ENCODE measurements around the gene KRT73. TPM values are rescaled to one million over a fixed set of nuclear protein-coding genes. Genes with fewer than 3 reads are reported as not detected.

Gene KRT73
- total RNA-seq, 2 donors from 2014 or later, result not detected

DNA sequence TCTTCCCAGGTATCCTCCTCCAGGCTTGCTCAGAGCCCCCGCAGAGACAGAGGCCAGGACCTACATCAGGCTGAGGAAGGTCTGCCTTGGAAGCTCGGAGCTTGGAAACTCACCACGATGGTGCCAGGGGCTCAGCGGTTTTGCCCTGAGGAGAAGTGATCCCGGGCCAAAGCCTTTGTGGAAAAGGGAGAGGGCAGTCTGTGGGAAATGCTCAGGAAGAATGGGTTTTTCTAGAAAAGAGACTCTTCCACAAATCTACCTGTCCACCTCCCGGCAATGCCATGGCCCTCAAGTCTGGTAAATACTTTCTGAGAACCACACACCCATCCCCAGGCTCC is 25.7 kb upstream of the KRT73 start:
- no peak overlapping the region for H3K4me3 Mint-ChIP-seq
- no peak overlapping the region for H3K27ac ChIP-seq (ENCODE audit: low read depth, low read length)
- TF ChIP-seq, protein P1, sequence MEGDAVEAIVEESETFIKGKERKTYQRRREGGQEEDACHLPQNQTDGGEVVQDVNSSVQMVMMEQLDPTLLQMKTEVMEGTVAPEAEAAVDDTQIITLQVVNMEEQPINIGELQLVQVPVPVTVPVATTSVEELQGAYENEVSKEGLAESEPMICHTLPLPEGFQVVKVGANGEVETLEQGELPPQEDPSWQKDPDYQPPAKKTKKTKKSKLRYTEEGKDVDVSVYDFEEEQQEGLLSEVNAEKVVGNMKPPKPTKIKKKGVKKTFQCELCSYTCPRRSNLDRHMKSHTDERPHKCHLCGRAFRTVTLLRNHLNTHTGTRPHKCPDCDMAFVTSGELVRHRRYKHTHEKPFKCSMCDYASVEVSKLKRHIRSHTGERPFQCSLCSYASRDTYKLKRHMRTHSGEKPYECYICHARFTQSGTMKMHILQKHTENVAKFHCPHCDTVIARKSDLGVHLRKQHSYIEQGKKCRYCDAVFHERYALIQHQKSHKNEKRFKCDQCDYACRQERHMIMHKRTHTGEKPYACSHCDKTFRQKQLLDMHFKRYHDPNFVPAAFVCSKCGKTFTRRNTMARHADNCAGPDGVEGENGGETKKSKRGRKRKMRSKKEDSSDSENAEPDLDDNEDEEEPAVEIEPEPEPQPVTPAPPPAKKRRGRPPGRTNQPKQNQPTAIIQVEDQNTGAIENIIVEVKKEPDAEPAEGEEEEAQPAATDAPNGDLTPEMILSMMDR (conservative IDR thresholded peaks at IDR 0.05), result no peak
- no peak overlapping the region for H3K27ac Mint-ChIP-seq
- no peaks in the 10 kb centered on the region for H3K9me3 ChIP-seq (ENCODE audit: control insufficient read depth, low read length)
- H3K4me3 ChIP-seq (ENCODE audit: low read length), result no peak overlapping the region
- no peaks in the 10 kb centered on the region for H3K36me3 Mint-ChIP-seq (ENCODE audit: low read depth)
- peaks cover 28% of the 10 kb centered on the region for H3K27me3 ChIP-seq (ENCODE audit: control insufficient read depth, insufficient read depth, low read length, poor library complexity, severe bottlenecking)
- no peaks in the 10 kb centered on the region for H3K36me3 ChIP-seq (ENCODE audit: control insufficient read depth, insufficient read depth, low read length)
- WGBS, 2 experiments (ENCODE audit: insufficient coverage in 1 of 2, insufficient read length in 1 of 2), result 76 to 92% methylated on average over 4 to 6 of the region's 6 CpGs
- no peaks in the 10 kb centered on the region for H3K4me1 Mint-ChIP-seq
- no peaks in the 10 kb centered on the region for H3K4me1 ChIP-seq (ENCODE audit: control insufficient read depth, insufficient read depth, low read length)
- H3K9me3 Mint-ChIP-seq, result no peaks in the 10 kb centered on the region
- peak; percentile 30 for DNase-seq
- peaks cover 37% of the 10 kb centered on the region for H3K27me3 Mint-ChIP-seq (ENCODE audit: insufficient read depth)
- no peak overlapping the region for H3K9ac ChIP-seq (ENCODE audit: extremely low read depth, low read length, poor library complexity, severe bottlenecking)

DNA sequence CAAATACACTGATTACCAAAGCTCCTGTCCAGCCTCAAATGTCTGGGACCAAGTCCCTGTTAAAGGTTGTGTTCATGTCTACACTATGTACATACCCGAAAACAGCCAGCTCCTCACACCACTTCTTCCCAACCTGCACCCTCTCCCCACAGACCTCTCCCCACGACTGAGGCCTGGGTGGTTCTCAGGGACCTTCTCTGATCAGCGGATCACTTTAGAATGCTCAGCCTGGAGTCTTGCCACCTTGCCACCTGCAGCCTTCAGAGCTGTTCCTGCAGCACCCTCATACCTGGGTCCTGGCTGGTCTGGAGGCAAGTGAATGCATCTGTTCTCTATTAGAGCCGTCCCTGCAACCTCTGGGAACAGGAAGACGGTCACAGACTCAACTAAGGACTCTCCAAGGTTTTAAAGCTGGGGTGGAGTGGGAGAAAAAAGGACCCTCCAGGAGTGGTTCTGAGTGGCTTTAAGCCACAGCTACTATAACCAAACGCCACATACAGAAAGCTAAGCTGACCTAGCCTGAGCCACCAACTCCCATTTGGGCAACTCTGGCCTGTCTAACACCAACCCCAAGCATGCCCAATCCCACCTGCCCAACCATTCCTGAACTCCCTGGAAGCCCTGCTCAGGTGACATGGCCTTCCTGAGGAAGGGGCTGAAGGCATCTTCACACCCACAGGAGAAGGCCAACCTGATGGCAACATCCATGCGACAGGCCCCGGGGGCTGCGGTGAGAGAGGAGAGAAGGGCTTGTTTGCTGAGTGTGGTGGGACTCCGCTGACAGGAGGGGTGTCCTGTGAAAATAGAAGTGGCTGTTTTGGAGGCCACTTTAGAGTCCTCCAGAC is 25.1 kb upstream of the KRT73 start:
- Histone ChIP-seq H3K4me3 (ENCODE audit: low read length) (no peak overlapping the region), H3K27ac (ENCODE audit: low read depth, low read length) (no peak overlapping the region), H3K9ac (ENCODE audit: extremely low read depth, low read length, poor library complexity, severe bottlenecking) (no peak overlapping the region), H3K36me3 (ENCODE audit: control insufficient read depth, insufficient read depth, low read length) (no peaks in the 10 kb centered on the region), H3K9me3 (ENCODE audit: control insufficient read depth, low read length) (no peaks in the 10 kb centered on the region), H3K4me1 (ENCODE audit: control insufficient read depth, insufficient read depth, low read length) (no peaks in the 10 kb centered on the region), H3K27me3 (ENCODE audit: control insufficient read depth, insufficient read depth, low read length, poor library complexity, severe bottlenecking) (peaks cover 34% of the 10 kb centered on the region)
- Mint-ChIP-seq H3K4me1 (no peaks in the 10 kb centered on the region), H3K36me3 (ENCODE audit: low read depth) (no peaks in the 10 kb centered on the region), H3K27ac (no peak overlapping the region), H3K27me3 (ENCODE audit: insufficient read depth) (peaks cover 37% of the 10 kb centered on the region), H3K4me3 (no peak overlapping the region), H3K9me3 (no peaks in the 10 kb centered on the region)
- peak; percentile 29 for DNase-seq
- TF ChIP-seq, protein P1 (conservative IDR thresholded peaks at IDR 0.05), result no peak
- WGBS, 2 experiments (ENCODE audit: insufficient coverage in 1 of 2, insufficient read length in 1 of 2), result 80 to 92% methylated on average over 2 to 10 of the region's 10 CpGs

DNA sequence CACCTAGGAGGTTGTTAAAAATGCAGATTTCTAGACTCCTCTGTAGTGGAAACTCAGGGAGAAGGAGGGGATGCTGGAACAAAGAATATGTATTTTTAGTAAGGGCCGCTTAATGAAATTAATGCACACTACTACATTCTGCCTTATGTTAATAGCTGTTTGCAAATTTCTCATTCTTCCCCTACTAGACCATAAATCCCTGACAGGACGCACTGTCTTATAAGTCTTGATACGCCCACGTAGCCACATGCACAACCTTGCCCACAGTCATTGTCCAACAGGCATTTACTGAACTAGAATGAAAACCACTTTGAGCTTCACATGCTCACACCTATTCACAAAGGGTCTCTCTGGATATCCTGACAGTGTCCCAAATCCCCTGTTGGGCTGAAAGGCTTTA is 23.1 kb upstream of the KRT73 start:
- DNase-seq, result no peak
- no peaks in the 10 kb centered on the region for H3K9me3 Mint-ChIP-seq
- Histone ChIP-seq H3K4me1 (ENCODE audit: control insufficient read depth, insufficient read depth, low read length) (no peaks in the 10 kb centered on the region), H3K9ac (ENCODE audit: extremely low read depth, low read length, poor library complexity, severe bottlenecking) (no peak overlapping the region), H3K27ac (ENCODE audit: low read depth, low read length) (no peak overlapping the region), H3K36me3 (ENCODE audit: control insufficient read depth, insufficient read depth, low read length) (no peaks in the 10 kb centered on the region), H3K9me3 (ENCODE audit: control insufficient read depth, low read length) (no peaks in the 10 kb centered on the region), H3K27me3 (ENCODE audit: control insufficient read depth, insufficient read depth, low read length, poor library complexity, severe bottlenecking) (peaks cover 37% of the 10 kb centered on the region), H3K4me3 (ENCODE audit: low read length) (no peak overlapping the region)
- peaks cover 32% of the 10 kb centered on the region for H3K27me3 Mint-ChIP-seq (ENCODE audit: insufficient read depth)
- no peak overlapping the region for H3K27ac Mint-ChIP-seq
- no peaks in the 10 kb centered on the region for H3K36me3 Mint-ChIP-seq (ENCODE audit: low read depth)
- H3K4me1 Mint-ChIP-seq, result peaks cover 5% of the 10 kb centered on the region
- no peak overlapping the region for H3K4me3 Mint-ChIP-seq
- TF ChIP-seq, protein P1 (conservative IDR thresholded peaks at IDR 0.05), result no peak
- WGBS, 2 experiments (ENCODE audit: insufficient coverage in 1 of 2, insufficient read length in 1 of 2), result 79 to 88% methylated on average over 4 of the region's 4 CpGs

Measured in endodermal cell (in vitro differentiated cells).